Measurements from ENCODE around the gene RAB7A.

The RAB7A gene

DNA sequence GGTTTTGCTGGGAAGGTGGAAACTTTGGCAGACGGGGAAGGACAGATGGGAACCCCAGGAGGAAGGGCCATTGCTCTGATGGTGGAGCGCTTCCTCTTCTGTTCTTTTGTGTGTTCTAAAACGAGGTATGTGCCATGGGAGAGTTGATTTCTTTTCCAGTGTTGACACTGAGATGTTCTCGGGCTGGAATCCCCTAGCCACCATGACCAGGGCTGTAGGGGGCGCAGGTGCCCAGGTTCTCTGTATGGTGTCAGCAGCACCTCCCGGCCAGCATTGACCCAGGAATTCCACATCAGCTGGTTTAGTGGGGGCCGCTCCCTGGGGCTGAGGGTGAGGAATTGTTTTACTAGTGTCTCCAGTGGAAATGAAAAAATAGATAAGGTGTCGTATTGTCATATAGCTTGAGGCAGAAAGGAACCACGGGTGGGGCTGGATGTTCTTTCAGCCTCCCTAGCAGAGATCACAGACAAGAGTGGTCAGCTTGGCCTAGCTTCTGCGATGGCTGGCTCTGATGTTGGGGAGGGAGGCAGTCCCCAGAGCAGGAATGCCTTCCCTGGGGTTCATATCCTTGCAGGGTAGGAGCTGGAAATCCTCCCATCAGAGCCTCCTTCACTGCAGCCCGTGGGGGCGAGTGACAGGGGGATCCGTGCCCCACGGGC lies 119.3 kb downstream of the RAB7A start:
- no peak for DNase-seq (ENCODE audit: extremely low read depth, low read depth)
- TF ChIP-seq, protein P1, sequence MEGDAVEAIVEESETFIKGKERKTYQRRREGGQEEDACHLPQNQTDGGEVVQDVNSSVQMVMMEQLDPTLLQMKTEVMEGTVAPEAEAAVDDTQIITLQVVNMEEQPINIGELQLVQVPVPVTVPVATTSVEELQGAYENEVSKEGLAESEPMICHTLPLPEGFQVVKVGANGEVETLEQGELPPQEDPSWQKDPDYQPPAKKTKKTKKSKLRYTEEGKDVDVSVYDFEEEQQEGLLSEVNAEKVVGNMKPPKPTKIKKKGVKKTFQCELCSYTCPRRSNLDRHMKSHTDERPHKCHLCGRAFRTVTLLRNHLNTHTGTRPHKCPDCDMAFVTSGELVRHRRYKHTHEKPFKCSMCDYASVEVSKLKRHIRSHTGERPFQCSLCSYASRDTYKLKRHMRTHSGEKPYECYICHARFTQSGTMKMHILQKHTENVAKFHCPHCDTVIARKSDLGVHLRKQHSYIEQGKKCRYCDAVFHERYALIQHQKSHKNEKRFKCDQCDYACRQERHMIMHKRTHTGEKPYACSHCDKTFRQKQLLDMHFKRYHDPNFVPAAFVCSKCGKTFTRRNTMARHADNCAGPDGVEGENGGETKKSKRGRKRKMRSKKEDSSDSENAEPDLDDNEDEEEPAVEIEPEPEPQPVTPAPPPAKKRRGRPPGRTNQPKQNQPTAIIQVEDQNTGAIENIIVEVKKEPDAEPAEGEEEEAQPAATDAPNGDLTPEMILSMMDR (IDR thresholded peaks at IDR 0.05; ENCODE audit: low read depth, low read length): 0 out of 2 replicates have a peak, but pooled peaks have one; percentile 0

DNA sequence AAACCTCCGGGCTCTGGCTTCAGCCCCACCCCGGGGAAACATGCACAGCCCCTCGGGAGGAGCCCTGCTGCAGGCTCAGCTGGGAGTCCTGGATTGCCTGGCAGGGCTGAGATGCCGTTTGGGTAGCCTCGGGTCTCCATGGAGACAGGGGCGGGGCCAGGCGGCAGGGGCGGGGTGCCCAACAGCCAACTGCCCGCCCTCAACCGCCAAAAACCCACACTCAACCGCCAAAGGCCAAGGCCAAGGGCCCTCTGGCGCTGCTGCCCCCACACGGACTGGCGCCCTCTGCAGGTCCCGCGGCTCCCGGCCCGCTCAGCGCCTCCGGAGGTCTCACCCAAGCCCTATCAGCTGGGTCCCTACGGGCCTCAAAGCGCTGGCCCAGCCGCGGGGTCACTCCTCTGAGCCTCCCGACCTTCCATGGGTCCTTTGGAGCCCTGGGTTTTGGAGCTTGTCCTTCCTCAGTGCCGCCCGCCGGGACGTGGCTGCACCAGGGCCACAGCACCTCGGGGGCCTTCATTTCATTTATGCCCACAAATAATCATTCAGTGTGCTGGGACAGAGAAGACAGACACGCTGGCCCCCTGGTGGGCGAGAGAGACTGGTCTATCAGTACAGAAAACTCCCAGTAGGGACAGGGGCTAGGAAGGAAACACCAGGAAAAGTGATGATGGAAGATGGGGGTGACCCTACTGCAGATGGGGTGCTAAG lies 119.9 kb downstream of the RAB7A start:
- TF ChIP-seq, protein P1 (IDR thresholded peaks at IDR 0.05; ENCODE audit: low read depth, low read length): peak; percentile 39
- DNase-seq (ENCODE audit: extremely low read depth, low read depth): peak; percentile 32

DNA sequence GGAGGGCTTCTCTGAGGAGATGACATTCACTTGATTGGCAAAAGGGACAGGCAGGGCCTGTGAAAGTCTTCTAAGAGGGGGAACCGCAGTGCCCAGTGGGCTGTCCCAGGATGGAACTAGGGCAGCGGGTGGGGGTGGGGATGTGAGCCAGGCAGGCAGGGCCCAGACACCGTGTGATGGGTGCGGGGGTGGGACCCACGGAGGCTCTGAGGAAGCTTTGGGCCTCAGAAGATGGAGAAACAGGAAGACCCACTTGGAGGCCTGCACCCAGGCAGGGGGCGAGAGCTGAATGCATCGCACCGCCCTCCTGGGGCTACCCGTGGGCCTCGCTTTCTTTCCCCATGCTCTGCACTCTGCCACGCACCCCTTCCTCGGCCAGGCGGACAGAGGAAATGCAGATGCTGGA lies 120.5 kb downstream of the RAB7A start:
- DNase-seq (ENCODE audit: extremely low read depth, low read depth): no peak
- TF ChIP-seq, protein P1 (IDR thresholded peaks at IDR 0.05; ENCODE audit: low read depth, low read length): no peak

DNA sequence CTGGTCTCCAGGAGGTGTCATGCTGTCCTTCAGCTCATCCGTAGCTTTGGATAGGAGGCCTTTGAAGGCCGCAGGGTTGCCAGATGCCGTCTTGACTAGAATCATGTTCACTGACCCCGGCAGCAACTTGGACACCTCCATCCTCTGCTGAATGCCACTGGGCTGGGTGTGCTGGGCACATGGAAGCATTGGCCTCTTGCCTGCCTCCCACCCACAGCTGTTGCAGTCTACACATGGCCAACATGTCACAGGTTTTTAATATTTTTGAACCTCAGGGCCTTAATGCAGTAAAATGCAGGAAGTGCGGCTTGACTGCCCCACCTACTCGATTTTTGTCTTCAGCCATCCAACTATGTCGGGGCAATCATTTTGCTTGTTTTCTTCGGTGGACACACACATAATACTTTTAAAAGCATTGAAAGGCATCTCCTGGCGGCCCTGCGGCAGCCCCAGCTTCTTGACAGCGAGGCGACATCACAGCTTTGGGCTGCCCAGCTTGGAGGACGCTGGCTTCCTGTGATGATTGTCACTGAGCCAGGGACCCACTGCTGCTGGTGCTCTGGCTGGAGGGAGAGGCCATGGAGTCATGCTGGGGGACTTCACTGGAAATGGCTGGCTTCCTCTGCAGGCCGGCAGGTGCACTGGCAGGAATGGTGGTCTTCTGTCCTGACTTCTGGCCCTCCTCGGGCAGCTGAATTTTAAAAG lies 121.8 kb downstream of the RAB7A start:
- TF ChIP-seq, protein P1 (IDR thresholded peaks at IDR 0.05; ENCODE audit: low read depth, low read length): no peak

DNA sequence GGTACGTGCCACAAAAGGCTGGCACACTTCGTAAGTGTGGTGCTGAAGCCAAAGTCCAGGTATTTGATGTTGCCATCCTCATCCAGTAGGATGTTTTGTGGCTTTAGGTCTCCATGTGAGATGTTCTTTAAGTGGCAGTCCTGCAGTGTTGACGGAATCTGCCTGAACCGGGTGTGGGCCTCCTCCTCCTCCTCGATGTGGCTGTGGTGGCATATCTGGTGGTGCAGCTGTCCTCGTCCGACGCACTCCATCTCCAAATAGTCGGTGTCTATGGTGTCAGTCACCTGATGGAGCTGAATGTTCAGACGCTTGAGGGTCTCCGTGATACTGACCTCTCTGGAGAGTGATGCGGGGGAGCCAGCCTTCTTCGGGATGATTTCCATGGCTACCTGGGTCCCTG lies 123.0 kb downstream of the RAB7A start:
- no peak for DNase-seq (ENCODE audit: extremely low read depth, low read depth)
- TF ChIP-seq, protein P1 (IDR thresholded peaks at IDR 0.05; ENCODE audit: low read depth, low read length): no peak

More for the DNA sequence above, 121.8 kb downstream of the RAB7A start:
- no peak for DNase-seq (ENCODE audit: extremely low read depth, low read depth)

DNA sequence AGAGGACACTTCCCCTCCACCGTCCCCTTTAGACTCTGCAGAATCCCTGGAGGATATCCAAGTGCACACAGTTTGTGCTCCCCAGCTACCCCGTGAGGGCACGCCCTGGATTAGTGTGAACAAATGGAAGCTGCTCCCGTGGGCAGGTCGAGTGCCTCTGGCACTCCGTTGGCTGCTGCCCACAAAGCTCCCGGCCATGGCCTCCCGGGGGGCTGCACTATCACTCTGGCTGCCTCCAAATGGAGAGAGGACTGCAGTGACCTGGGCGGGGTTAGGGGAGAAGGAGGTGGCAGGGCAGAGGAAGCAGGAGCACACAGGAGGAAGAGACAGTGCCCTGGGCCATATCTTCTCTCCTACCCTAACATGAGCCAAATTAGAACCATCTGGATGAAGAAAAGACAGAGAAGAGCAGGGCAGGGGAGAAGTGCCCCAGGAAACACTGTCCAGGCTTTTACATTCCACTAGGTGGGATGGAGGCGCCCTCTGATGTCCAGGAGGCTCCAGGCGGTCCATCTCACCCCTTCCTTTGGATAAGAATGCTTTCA lies 124.0 kb downstream of the RAB7A start:
- no peak for DNase-seq (ENCODE audit: extremely low read depth, low read depth)
- TF ChIP-seq, protein P1 (IDR thresholded peaks at IDR 0.05; ENCODE audit: low read depth, low read length): peak; percentile 19

Measured in AG09319 (cell line).